Panc1 (cell line): ENCODE results near the gene FAT1.

Source experiments
- TF ChIP-seq, protein P1 (sequence below): fragments of 450-650 bp; IDR thresholded peaks from 2 replicates; pipeline ENCODE4 v1.5.1; 2017; ENCODE audit warnings: mild to moderate bottlenecking
- TF ChIP-seq, protein P2 (sequence below), 2 experiments: IDR thresholded peaks; 2 replicates each; pipeline ENCODE4 v1.6.1; 2011 to 2012; ENCODE audit warnings: low read depth in 2 of 2, control low read depth in 1 of 2, low read length in 1 of 2, mild to moderate bottlenecking in 1 of 2, moderate library complexity in 1 of 2; ENCODE audit not compliant: insufficient read depth in 1 of 2

DNA sequence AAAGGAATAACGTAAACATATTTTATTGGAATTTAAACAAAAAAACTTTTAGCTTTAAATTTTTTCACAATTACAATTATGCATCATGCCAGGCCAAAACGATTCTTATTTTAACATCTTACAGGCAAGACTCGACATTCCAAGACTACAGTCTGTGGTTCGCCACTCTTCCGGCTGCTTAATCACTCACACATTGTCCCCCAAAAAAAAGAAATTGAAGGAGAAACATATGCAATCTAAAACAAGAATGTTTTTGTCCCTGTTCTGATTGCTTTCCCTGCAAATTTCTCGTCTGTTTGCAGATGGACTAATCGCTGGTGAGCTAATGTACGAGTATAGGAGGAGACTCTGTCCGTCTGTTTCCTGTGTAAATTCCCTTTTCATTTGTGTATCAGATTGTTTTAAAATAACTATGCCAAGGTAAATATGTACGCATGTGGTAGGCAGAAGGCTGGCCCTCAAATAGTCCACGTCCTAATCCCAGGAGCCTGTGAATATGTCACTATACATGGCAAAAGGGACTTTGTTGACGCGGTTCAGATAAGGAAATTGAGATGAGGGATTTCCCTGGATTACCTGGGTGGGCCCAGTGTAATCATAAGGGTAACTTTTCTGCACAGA, 130.6 kb downstream of the FAT1 start:
- TF ChIP-seq, protein P1, sequence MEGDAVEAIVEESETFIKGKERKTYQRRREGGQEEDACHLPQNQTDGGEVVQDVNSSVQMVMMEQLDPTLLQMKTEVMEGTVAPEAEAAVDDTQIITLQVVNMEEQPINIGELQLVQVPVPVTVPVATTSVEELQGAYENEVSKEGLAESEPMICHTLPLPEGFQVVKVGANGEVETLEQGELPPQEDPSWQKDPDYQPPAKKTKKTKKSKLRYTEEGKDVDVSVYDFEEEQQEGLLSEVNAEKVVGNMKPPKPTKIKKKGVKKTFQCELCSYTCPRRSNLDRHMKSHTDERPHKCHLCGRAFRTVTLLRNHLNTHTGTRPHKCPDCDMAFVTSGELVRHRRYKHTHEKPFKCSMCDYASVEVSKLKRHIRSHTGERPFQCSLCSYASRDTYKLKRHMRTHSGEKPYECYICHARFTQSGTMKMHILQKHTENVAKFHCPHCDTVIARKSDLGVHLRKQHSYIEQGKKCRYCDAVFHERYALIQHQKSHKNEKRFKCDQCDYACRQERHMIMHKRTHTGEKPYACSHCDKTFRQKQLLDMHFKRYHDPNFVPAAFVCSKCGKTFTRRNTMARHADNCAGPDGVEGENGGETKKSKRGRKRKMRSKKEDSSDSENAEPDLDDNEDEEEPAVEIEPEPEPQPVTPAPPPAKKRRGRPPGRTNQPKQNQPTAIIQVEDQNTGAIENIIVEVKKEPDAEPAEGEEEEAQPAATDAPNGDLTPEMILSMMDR: no peak
- TF ChIP-seq, protein P2, sequence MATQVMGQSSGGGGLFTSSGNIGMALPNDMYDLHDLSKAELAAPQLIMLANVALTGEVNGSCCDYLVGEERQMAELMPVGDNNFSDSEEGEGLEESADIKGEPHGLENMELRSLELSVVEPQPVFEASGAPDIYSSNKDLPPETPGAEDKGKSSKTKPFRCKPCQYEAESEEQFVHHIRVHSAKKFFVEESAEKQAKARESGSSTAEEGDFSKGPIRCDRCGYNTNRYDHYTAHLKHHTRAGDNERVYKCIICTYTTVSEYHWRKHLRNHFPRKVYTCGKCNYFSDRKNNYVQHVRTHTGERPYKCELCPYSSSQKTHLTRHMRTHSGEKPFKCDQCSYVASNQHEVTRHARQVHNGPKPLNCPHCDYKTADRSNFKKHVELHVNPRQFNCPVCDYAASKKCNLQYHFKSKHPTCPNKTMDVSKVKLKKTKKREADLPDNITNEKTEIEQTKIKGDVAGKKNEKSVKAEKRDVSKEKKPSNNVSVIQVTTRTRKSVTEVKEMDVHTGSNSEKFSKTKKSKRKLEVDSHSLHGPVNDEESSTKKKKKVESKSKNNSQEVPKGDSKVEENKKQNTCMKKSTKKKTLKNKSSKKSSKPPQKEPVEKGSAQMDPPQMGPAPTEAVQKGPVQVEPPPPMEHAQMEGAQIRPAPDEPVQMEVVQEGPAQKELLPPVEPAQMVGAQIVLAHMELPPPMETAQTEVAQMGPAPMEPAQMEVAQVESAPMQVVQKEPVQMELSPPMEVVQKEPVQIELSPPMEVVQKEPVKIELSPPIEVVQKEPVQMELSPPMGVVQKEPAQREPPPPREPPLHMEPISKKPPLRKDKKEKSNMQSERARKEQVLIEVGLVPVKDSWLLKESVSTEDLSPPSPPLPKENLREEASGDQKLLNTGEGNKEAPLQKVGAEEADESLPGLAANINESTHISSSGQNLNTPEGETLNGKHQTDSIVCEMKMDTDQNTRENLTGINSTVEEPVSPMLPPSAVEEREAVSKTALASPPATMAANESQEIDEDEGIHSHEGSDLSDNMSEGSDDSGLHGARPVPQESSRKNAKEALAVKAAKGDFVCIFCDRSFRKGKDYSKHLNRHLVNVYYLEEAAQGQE (IDR thresholded peaks at IDR 0.05; ENCODE audit: insufficient read depth in 1 of 2, low read depth in 2 of 2, low read length in 1 of 2): no peak
